Retinal pigment epithelial cell (primary cell): Measurements from ENCODE around the gene ABCC8.

Experiments
- DNase-seq: peaks from one replicate; pipeline ENCODE4 v3.0.0-alpha.2; 2010; ENCODE audit warnings: low read depth
- H3K4me3 ChIP-seq: 2 replicates; pipeline ENCODE4 v1.5.1; 2011; ENCODE audit warnings: mild to moderate bottlenecking, low read length, control low read depth, moderate library complexity
- TF ChIP-seq, protein P1 (sequence below): conservative IDR thresholded peaks from 2 replicates; pipeline ENCODE4 v1.5.1; 2011; ENCODE audit warnings: low read depth, low read length, control low read depth, inconsistent platforms

ABCC8 gene

DNA sequence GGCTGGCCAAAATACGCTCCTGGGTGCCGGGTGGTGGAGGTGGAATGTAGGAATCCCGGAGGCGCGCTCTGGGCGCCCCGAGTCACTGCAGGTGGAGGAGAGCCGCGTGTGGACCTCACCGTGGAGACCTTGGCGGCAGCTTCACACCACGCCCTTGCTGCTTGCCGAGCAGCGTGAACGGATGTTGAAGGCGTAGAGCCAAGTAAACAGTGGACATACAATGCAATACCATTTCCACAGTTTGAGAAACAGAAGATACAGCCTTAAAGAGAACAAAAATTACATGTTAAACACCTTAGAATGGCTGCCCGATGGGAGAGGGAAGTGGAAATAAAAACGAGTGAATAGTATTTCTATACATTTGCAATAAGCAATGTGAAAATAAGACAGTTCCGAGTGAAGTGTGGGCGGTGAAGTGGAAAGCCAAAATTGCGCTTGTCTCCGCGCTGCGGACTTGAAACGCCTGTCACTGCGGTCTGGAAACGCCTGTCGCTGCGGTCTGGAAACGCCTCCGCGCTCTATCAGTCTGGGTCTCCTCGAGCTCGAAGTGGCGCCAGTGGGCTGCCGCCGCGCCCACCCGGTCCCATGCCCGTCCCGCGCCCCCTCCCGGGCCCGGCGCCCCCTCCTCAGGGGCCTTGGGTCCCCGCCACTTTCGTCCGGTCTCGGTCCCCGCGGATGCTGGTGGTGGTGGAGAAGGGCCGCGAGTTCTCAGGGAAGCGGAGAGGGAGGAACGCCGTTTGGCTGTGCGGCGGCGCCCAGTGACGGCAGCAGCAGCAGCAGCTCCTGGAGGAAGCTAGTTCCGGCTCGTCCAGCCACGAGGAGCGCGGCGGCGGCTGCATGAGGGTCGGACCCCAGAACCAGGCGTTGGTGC, 123.5 kb downstream of the ABCC8 start:
- TF ChIP-seq, protein P1, sequence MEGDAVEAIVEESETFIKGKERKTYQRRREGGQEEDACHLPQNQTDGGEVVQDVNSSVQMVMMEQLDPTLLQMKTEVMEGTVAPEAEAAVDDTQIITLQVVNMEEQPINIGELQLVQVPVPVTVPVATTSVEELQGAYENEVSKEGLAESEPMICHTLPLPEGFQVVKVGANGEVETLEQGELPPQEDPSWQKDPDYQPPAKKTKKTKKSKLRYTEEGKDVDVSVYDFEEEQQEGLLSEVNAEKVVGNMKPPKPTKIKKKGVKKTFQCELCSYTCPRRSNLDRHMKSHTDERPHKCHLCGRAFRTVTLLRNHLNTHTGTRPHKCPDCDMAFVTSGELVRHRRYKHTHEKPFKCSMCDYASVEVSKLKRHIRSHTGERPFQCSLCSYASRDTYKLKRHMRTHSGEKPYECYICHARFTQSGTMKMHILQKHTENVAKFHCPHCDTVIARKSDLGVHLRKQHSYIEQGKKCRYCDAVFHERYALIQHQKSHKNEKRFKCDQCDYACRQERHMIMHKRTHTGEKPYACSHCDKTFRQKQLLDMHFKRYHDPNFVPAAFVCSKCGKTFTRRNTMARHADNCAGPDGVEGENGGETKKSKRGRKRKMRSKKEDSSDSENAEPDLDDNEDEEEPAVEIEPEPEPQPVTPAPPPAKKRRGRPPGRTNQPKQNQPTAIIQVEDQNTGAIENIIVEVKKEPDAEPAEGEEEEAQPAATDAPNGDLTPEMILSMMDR: no peak
- DNase-seq: no peak
- peak overlapping the region; percentile 71 for H3K4me3 ChIP-seq

DNA sequence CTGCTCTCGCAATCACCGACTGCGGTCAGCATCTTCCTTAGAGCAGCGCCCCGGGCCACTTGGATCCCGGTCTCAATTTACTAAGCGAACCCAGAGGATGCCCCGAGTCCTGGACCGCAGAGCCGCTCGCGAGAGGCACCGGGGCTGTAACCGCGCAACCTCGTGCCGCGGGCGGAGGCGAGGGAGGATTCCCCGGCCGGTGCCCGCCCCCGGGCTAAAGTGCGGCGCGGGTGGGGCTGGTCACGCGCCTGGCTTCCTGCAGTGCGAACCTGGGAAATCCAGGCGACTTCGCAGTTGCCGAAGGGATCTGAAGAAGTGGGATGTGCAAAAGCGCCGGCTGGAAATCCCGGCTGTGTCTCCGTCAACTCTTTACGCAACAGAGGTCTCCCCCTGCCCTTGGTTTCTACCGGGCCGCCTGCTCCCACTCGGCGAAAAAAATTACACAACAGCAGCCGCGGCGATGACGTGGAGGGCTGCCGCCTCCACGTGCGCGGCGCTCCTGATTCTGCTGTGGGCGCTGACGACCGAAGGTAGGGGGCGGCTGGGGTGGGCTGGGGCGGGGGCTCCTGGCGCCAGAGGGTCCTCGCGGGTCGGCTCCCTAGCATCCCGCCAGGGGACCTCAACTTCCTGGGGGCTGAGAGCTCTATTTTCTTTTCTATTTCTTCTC, 125.0 kb downstream of the ABCC8 start, which contains the start of gene NCR3LG1:
TSS of gene NCR3LG1 (plus strand) at position 291 of the 667 bp plus-strand sequence. CDS start at position 461, 170 bp downstream.
- TF ChIP-seq, protein P1: no peak
- DNase-seq: no peak
- H3K4me3 ChIP-seq: peak within 1 kb of the TSS; percentile 71

- no peak for DNase-seq
- H3K4me3 ChIP-seq: peak overlapping the region; percentile 71
These were observed 125.5 kb downstream of the ABCC8 start for GRCh38 chr11:17351172-17351509.

DNA sequence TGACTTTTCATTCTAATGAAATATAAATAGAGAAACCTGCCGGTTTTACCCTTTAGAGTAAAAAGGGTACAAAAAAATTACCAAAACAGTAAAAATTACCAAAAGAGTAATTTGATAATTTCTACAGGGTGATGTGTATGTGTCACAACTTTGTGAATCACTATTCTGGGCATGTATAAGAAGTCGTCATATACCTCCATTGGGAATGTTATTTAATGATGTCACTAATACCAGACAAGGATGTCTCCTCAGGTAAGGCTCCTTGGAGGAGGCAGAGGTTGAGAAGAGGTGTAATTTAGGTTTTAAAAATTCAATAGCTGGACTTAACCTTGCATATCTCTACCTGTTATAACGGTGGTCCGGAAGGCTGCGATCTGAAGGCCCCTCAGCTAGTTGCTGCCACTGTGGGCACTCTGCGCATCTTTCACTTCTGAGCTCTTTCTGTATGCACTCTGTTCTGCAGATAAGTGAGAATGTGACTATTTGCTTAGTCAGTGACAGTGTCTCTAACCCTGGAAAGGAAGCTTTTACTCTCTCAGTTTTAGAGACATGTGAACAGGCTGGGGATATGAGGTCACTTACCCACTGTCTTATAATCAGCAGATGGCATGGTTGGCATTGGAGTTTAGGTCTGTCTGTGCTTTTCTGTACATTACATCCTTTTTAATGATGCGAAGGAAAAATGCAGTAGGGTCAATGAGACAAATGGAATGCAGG, 126.0 kb downstream of the ABCC8 start:
- no peak overlapping the region for H3K4me3 ChIP-seq
- TF ChIP-seq, protein P1: no peak
- no peak for DNase-seq

More at GRCh38 chr11:17351172-17351509, 125.5 kb downstream of the ABCC8 start:
- TF ChIP-seq, protein P1: peak; percentile 28

- TF ChIP-seq, protein P1: no peak
- H3K4me3 ChIP-seq: no peak overlapping the region
- no peak for DNase-seq
These were observed 129.0 kb downstream of the ABCC8 start for GRCh38 chr11:17347676-17348075.

GRCh38 chr11:17343907-17344306, 132.7 kb downstream of the ABCC8 start:
- TF ChIP-seq, protein P1: no peak
- no peak for DNase-seq
- H3K4me3 ChIP-seq: no peak overlapping the region
